ENCODE data around the gene SFSWAP.
"Not testable (repeated sequence)": the region's sequence is repeated elsewhere in the genome, so short reads cannot be mapped to it uniquely, and the experiment has no call there.

SFSWAP gene

DNA sequence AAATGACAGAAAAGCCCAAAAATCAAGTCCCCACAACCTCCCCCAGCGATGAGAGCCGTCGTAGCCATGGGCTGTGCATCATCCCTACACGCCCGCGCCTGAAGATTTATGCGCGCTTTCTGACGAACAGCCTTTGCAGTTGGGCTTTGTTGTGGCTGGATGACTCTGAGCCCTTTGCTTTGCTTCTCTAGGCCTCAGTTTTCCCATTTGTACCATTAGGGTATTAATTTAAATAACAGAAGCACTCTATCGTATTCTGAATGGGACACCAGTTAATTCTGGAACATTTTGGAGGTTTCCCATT lies 24.2 kb downstream of the SFSWAP start:
- no peak for DNase-seq (ENCODE audit: low read depth in 2 of 3, low spot score in 1 of 3)

GRCh38 chr12:131735476-131736445 lies 24.9 kb downstream of the SFSWAP start:
- DNase-seq (ENCODE audit: low read depth in 2 of 3, low spot score in 1 of 3) = no peak

- no peak for DNase-seq (ENCODE audit: low read depth in 2 of 3, low spot score in 1 of 3)
These were observed 25.7 kb downstream of the SFSWAP start for GRCh38 chr12:131736446-131737149.

GRCh38 chr12:131737150-131737827 lies 26.4 kb downstream of the SFSWAP start:
- no peak for DNase-seq (ENCODE audit: low read depth in 2 of 3, low spot score in 1 of 3)

DNA sequence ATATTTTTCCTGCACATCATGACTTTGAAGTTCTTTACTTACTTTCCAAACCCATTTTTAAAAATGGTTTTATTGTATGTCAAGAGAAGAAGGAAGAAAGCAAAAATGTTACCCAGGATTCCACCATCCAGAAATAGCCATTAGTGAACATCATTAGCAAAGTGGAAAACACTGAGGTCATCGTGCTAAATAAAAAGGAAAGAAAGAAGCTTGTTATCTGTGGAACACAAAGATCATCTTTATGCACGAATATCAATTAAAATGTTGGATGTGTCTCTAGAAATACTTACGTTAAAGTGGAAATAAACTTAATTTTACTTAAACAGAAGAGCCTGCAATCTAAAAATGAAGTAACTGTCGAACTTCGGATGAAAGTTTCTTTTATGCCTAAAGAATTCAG lies 27.3 kb downstream of the SFSWAP start:
- no peak for DNase-seq (ENCODE audit: low read depth in 2 of 3, low spot score in 1 of 3)

GRCh38 chr12:131740626-131741025 lies 29.7 kb downstream of the SFSWAP start:
- DNase-seq (ENCODE audit: low read depth in 2 of 3, low spot score in 1 of 3) = no peak

DNA sequence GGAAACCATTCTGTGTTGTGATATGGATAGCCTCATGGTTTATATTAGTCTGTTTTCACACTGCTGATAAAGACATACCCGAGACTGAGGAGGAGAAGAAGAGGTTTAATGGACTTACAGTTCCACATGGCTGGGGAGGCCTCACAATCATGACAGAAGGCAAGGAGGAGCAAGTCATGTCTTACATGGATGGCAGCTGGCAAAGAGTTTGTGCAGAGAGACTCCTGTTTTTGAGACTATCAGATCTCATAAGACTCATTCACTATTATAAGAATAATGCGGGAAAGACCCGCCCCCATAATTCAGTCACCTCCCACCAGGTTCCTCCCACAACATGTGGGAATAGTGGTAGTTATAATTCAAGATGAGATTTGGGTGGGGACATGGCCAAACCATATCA lies 31.9 kb downstream of the SFSWAP start:
- not testable (repeated sequence) for DNase-seq (ENCODE audit: low read depth in 2 of 3, low spot score in 1 of 3)

DNA sequence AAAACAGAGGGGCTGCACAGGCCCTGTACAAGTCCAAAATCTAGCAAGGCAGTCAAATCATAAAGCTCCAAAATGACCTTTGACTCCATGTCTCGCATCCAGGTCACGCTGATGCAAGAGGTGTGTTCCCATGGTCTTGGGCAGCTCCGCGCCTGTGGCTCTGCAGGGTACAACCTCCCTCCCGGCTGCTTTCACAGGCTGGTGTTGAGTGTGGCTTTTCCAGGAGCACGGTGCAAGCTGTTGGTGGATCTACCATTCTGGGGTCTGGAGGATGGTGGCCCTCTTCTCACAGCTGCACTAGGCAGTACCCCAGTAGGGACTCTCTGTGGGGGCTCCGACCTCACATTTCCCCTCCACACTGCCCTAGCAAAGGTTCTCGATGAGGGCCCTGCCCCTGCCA lies 32.5 kb downstream of the SFSWAP start:
- DNase-seq (ENCODE audit: low read depth in 2 of 3, low spot score in 1 of 3) = not testable (repeated sequence)

GRCh38 chr12:131743880-131744279 lies 33.0 kb downstream of the SFSWAP start:
- DNase-seq (ENCODE audit: low read depth in 2 of 3, low spot score in 1 of 3) = not testable (repeated sequence)

DNA sequence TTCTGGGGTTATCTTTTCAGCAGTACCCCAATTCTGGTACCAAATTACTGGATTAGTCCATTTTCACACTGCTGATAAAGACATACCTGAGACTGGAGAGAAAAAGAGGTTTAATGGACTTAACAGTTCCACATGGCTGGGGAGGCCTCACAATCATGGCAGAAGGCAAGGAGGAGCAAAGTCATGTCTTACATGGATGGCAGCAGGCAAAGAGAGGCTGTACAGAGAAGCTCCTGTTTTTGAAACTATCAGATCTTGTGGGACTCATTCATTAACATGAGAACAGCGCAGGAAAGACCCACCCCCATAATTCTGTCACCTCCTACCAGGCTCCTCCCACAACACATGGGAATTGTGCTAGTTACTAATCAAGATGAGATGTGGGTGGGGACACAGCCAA lies 33.8 kb downstream of the SFSWAP start:
- DNase-seq (ENCODE audit: low read depth in 2 of 3, low spot score in 1 of 3) = not testable (repeated sequence)

DNA sequence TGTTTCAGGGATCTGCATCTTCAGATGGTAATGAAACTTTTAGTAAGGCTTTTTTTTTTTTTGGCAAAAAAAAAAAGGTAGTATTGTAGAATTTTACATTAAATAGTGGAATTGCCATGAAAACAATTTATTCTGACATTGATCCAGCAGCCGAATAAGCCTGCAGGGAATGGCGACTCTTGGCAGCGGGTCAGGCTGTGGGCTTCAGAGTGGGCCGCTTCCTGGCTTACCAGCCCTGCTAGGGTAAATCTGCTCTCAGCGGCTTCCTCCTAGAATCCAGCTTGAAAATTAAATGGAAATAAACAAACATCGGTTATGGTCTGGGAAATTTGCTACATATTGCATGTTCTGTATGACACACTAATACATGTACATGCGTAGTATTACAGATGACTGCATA lies 34.8 kb downstream of the SFSWAP start:
- DNase-seq (ENCODE audit: low read depth in 2 of 3, low spot score in 1 of 3) = no peak

DNA sequence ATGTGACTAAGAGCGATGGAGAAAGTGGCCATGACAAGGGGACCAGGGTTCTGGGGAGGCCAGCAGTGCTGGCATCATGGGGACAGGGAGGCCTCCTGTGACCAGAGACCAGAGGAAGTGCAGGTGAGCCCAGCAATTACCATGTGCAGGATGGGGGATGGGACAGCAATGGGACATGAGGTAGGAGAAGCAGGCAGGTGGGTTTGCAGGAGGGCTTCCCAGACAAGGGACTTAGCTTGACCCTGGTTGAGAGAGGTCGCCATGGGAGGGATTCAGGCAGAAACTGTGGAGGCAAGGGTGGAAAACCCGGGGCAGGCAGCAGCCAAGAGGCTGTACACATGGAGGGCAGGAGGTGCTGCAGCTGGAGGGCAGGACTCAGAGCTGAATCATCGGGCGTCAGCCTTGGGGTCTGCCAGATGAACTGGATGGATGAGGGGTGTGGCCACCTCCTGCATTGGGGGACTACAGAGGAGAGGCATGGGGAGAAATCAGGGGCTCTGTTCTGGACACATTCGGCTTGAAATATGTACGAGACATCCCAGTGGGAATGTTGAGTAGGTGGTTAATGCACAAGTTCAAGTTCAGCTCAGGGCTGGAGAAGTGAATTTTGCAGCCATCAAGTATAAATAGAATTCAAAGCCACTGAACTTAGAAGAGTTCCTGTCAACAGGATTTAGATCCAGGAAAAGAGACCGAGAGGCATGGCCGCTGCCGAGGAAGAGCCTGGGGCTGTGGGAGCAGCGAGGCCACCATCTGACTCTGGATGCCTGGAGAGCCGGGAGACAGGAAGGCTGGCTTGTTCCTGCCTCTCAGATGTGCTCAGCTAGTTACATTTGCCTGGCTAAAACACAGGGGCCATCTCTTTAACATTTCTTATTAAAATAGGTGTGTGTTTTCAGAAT lies 36.6 kb downstream of the SFSWAP start:
- no peak for DNase-seq (ENCODE audit: low read depth in 2 of 3, low spot score in 1 of 3)

DNA sequence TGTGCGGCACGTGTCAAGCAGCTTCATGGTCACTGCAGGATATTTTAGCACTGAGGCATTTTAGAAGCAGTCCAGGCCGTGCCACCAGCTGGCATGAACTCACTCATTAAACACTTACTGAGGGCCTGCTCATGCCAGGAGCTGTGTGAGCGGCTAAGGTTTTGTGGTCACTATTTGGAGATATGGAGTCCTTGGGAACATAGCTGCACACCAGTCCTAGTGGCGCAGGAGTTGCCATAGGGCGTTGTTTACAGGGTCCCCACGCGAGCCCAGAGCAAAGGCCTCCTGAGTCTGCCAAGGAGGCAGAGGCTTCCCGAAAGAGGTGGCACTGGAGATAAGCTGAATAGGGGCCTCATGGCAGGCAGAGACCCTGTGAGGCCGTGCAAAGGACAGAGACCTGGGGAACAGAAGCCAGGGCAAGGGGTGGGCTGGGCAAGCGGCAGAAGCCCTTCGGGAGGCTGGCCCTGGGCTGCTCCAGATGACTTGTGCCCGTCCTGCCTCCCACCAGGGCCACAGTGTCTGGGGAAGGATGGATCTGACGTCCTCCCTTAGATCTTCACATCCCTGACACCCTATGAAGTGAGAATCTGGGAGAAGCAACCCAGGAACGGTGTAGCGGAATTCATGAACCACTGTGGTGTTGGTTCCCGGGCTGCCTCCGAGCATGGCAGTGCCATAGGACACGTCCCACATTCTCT lies 38.9 kb downstream of the SFSWAP start:
- DNase-seq (ENCODE audit: low read depth in 2 of 3, low spot score in 1 of 3) = no peak

DNA sequence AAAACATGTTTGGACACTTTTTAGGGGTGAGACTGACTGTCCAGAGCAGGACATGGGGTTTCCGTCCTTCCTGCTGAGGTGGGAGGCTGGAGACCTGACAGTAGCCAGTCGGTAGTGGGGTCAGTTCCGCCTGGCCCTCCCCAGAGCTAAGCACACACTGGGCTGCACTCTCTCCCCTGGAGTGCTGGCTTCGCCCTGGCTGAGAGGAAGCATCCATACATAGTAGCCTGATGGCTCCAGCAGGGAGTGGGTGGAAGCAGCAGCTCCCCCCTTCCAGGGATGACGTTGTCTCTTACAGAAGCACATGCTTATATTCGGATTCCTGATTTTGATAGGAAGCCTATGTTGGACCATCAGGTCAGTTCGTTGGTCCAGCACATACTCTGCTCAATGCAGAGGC lies 40.4 kb downstream of the SFSWAP start:
- no peak for DNase-seq (ENCODE audit: low read depth in 2 of 3, low spot score in 1 of 3)

- no peak for DNase-seq (ENCODE audit: low read depth in 2 of 3, low spot score in 1 of 3)
These were observed 41.6 kb downstream of the SFSWAP start for GRCh38 chr12:131752451-131752850.

DNA sequence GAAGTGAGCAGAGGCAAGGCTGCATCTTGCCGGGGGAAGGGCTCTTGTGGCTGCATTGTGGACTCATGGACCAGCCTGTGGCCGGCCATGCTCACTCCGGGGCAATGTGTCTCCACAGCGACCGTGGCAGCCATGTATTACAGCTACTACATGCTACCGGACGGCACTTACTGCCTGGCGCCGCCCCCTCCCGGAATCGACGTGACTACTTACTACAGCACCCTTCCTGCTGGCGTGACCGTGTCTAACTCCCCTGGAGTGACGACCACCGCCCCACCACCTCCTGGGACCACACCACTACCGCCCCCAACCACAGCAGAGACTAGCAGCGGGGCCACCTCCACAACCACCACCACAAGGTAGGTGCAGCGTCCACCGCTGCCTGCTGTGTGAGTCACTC lies 42.1 kb downstream of the SFSWAP start:
- no peak for DNase-seq (ENCODE audit: low read depth in 2 of 3, low spot score in 1 of 3)

GRCh38 chr12:131753757-131754156 lies 42.9 kb downstream of the SFSWAP start:
- no peak for DNase-seq (ENCODE audit: low read depth in 2 of 3, low spot score in 1 of 3)

DNA sequence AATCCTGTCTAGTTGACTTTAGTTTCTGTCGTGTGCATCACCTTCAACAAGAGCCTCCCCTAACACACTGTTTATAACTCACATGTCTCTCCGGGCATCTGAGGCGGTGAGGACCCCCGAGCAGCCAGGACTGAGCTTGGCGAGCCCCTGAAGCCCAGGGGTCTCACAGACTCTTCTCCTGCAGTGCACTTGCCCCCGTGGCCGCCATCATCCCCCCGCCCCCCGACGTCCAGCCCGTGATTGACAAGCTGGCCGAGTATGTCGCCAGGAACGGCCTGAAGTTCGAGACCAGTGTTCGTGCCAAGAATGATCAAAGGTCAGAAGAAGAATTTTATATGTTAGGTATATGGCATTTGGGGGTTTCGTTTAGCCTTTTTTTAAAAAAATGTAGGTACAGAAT lies 43.3 kb downstream of the SFSWAP start:
- no peak for DNase-seq (ENCODE audit: low read depth in 2 of 3, low spot score in 1 of 3)

DNA sequence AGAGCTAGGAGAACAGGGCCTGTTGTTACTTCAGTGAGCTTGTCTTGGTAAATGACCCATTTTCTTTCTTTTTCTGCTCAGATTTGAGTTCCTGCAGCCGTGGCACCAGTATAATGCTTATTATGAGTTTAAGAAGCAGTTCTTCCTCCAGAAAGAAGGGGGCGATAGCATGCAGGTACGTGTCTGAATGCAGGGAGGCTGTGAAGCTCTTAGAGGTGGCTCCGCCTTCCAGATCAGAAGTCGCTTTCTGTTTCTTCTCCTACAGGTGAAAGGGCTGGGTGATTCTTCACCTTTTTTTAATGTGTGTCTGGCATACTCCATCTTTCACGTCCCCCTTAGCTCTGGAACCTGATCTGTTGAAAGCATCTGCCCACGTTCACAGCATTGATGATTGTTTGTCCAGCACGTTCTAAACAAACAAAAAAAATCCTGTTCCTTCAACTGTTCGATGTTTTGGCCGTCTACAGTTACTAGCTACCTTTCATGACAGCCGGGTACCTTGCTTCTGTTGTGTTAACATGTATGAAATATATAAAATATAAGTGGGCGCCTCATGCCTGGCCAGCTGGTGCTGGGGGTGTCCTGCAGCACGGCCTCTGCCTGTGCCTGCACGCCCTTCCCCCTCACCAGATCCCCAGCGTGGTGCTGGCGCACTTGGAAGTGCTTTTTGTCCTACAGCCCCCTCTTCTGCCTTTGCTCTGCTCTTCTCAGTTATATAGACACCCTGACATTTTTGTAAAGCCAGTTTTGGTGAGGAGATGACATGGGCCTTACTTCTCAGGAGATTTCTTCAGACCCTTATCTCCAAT lies 44.6 kb downstream of the SFSWAP start:
- no peak for DNase-seq (ENCODE audit: low read depth in 2 of 3, low spot score in 1 of 3)
